ENCODE measurements around the gene SERPINE2. TPM values are rescaled to one million over a fixed set of nuclear protein-coding genes. Genes with fewer than 3 reads are reported as not detected.

The SERPINE2 gene
- polyA plus RNA-seq, 2 donors = 16.6 to 19.6 TPM

DNA sequence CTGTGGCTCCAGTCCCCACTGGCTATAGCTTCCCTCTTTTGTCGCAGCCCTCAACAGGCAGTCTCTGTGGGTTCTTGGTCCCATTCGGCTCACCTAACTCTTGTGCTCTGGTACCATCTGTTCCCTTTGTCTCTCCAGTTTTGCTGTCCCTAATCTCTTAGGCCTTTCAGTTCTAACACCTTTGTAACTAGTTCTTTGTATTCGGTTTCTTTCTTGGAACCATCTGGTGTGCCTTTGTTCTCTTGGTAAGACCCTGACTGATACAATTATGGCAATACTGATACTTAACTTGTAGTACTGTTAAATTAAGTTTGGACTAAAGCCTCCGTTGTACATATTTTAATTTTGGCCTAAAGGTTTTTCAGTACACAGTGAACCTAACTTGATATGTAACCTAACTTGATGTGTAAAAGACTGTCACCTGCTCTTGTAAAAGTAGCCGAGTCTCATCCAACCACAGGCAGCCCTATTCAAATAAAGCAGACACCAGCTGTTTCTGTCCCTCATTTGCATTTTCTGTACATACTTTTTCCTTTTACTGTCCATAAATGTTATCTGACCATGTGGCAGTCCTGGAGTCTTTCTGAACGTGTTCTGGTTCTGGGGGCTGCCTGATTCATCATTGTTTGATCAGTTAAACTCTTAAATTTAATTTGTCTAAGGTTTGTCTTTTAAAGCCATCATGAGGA lies 86.7 kb downstream of the SERPINE2 start:
- H3K4me3 ChIP-seq (ENCODE audit: low read depth in 1 of 2, low read length in 2 of 2) = no peak overlapping the region
- WGBS, 2 donors = 80 to 82% methylated on average over 6 of the region's 6 CpGs
- H3K27ac ChIP-seq (ENCODE audit: low read depth in 2 of 2, low read length in 1 of 2) = no peak overlapping the region
- H3K36me3 ChIP-seq (ENCODE audit: control insufficient read depth in 2 of 2, insufficient read depth in 2 of 2, low read length in 1 of 2) = no peaks in the 10 kb centered on the region
- no peaks in the 10 kb centered on the region for H3K9me3 ChIP-seq (ENCODE audit: control insufficient read depth in 2 of 2, insufficient read depth in 1 of 2, low read depth in 1 of 2, low read length in 1 of 2)
- peaks cover 0 to 5% of the 10 kb centered on the region in 2 donors for H3K4me1 ChIP-seq (ENCODE audit: control insufficient read depth in 2 of 2, insufficient read depth in 2 of 2, low read length in 1 of 2)
- H3K27me3 ChIP-seq (ENCODE audit: control insufficient read depth in 1 of 2, insufficient read depth in 2 of 2, low read length in 2 of 2) = no peaks in the 10 kb centered on the region

DNA sequence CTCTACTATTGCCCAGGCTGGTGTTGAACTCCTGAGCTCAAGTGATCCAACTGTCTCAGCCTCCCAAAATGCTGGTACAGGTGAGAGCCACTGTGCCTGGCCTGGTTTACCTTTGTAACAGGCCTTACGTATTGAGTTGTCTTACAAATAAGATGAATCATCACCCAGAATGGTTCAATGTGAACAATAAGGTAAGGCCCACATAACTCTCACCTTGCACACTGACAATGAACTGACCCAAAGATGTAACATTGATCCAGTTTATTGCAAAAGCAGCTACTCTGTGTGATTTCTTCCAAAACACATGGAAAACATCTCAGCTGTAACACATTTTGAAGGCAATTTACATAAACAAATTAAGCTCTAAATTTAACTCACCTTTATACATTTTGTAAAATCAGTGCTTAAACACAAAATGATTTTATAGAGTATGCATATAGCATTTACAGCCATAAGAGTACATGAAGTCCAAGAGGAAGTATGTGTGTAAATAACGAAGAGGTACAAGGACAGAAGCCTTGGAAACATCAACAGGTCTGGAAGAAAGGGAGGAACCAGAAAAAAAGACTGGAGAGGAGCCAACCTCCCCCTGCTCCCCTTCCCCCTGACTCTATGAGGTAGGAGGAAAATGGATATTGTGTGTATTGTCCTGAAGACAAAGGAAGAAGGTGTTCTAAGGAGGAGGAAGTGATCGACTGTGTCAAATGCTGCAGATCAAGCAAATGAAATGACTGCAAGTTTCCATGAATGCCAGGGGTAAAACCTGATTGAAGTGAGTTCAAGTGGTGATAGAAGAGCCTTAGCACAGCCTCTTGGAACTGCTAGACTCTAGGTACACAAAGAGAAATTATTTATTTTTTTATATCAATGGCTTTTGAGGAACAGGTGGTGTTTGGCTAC lies 88.4 kb downstream of the SERPINE2 start:
- H3K4me3 ChIP-seq (ENCODE audit: low read depth in 1 of 2, low read length in 2 of 2) = no peak overlapping the region
- WGBS, 2 donors = 56 to 64% methylated on average over 3 of the region's 3 CpGs
- H3K36me3 ChIP-seq (ENCODE audit: control insufficient read depth in 2 of 2, insufficient read depth in 2 of 2, low read length in 1 of 2) = no peaks in the 10 kb centered on the region
- H3K27ac ChIP-seq (ENCODE audit: low read depth in 2 of 2, low read length in 1 of 2) = no peak overlapping the region
- H3K9me3 ChIP-seq (ENCODE audit: control insufficient read depth in 2 of 2, insufficient read depth in 1 of 2, low read depth in 1 of 2, low read length in 1 of 2) = no peaks in the 10 kb centered on the region
- peaks cover 0 to 6% of the 10 kb centered on the region in 2 donors for H3K4me1 ChIP-seq (ENCODE audit: control insufficient read depth in 2 of 2, insufficient read depth in 2 of 2, low read length in 1 of 2)
- H3K27me3 ChIP-seq (ENCODE audit: control insufficient read depth in 1 of 2, insufficient read depth in 2 of 2, low read length in 2 of 2) = no peaks in the 10 kb centered on the region

DNA sequence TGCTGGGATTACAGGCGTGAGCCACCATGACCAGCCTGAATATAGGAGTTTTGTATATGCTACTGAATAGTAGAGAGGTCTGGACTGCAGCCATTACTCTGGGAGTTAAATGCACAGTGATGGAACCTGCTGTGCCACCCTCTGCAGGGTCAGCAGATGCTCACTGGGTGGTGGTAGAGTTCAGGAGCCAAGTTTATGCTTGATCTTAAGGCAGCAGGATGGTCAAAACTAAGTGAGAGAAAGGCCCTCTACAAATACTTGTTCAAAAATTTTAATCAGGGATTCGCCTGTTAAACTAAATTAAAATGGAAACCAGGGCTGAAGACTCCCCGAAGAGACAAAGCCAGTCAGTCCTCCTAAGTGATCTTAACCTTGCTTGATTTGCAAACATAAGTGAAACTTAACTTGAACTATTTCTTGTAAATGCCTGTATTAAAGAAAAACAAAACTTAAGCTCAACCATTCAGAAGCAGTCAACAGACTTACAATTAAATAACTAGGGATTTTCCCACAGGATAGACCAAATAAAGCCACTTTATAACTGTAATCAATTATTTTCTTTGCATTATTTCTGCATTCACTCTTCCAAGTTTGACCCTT lies 89.7 kb downstream of the SERPINE2 start:
- Histone ChIP-seq H3K9me3 (ENCODE audit: control insufficient read depth in 2 of 2, insufficient read depth in 1 of 2, low read depth in 1 of 2, low read length in 1 of 2) (no peaks in the 10 kb centered on the region), H3K36me3 (ENCODE audit: control insufficient read depth in 2 of 2, insufficient read depth in 2 of 2, low read length in 1 of 2) (no peaks in the 10 kb centered on the region), H3K4me1 (ENCODE audit: control insufficient read depth in 2 of 2, insufficient read depth in 2 of 2, low read length in 1 of 2) (peaks cover 0 to 6% of the 10 kb centered on the region in 2 donors), H3K4me3 (ENCODE audit: low read depth in 1 of 2, low read length in 2 of 2) (no peak overlapping the region), H3K27ac (ENCODE audit: low read depth in 2 of 2, low read length in 1 of 2) (no peak overlapping the region), H3K27me3 (ENCODE audit: control insufficient read depth in 1 of 2, insufficient read depth in 2 of 2, low read length in 2 of 2) (no peaks in the 10 kb centered on the region)
- WGBS, 2 donors = 70 to 74% methylated on average over 3 of the region's 3 CpGs

DNA sequence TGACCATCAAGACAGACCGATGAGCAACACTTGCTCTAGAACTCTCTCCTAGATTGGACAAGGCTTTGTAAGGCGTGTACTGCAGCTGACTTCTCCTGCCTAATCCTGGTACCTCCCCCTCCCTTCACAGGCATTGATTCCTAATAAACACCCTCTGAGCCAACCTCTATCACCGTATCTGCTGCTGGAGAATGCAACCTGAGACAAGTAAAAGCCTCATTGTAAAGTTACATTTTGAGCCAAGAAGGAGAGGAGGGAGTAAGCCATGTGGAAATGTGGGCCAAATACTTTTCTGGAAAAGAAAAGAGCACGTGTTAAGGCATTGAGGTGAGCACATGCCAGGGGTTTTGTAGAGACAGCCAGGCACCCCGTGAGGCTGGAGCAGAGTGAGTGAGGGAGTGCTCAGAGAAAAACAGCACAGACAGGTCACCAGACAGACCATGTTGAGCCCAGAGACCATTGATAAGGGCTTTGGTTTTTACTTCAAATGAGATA lies 91.3 kb downstream of the SERPINE2 start:
- Histone ChIP-seq H3K4me1 (ENCODE audit: control insufficient read depth in 2 of 2, insufficient read depth in 2 of 2, low read length in 1 of 2) (peaks cover 3 to 6% of the 10 kb centered on the region in 2 donors), H3K36me3 (ENCODE audit: control insufficient read depth in 2 of 2, insufficient read depth in 2 of 2, low read length in 1 of 2) (no peaks in the 10 kb centered on the region), H3K27ac (ENCODE audit: low read depth in 2 of 2, low read length in 1 of 2) (no peak overlapping the region), H3K4me3 (ENCODE audit: low read depth in 1 of 2, low read length in 2 of 2) (no peak overlapping the region), H3K27me3 (ENCODE audit: control insufficient read depth in 1 of 2, insufficient read depth in 2 of 2, low read length in 2 of 2) (no peaks in the 10 kb centered on the region), H3K9me3 (ENCODE audit: control insufficient read depth in 2 of 2, insufficient read depth in 1 of 2, low read depth in 1 of 2, low read length in 1 of 2) (no peaks in the 10 kb centered on the region)
- 26 to 39% methylated on average over 5 of the region's 5 CpGs for WGBS, 2 donors

DNA sequence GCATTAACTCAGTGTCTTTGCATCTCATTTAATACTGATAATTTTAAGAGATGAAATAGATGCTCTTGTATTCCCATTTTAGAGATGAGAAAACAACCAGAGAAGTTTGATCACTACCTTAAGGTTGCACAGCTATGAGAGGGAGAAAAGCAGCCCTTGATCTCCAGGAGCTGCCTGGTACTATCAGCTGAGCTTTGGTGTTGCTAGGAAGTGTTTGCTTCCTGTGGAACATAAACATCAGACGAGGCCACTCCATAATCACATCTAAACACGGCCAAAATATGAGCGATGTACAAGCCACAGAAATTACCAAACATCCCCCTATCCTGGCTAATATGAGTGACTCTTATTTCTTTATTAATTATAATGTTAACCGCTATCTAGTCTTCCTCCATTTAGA lies 93.3 kb downstream of the SERPINE2 start:
- 47 to 48% methylated on average over 4 of the region's 4 CpGs for WGBS, 2 donors
- Histone ChIP-seq H3K27me3 (ENCODE audit: control insufficient read depth in 1 of 2, insufficient read depth in 2 of 2, low read length in 2 of 2) (no peaks in the 10 kb centered on the region), H3K36me3 (ENCODE audit: control insufficient read depth in 2 of 2, insufficient read depth in 2 of 2, low read length in 1 of 2) (no peaks in the 10 kb centered on the region), H3K4me1 (ENCODE audit: control insufficient read depth in 2 of 2, insufficient read depth in 2 of 2, low read length in 1 of 2) (peaks cover 3 to 10% of the 10 kb centered on the region in 2 donors), H3K27ac (ENCODE audit: low read depth in 2 of 2, low read length in 1 of 2) (no peak overlapping the region), H3K9me3 (ENCODE audit: control insufficient read depth in 2 of 2, insufficient read depth in 1 of 2, low read depth in 1 of 2, low read length in 1 of 2) (no peaks in the 10 kb centered on the region), H3K4me3 (ENCODE audit: low read depth in 1 of 2, low read length in 2 of 2) (peak overlapping the region in 1 of 2 donors; percentile 83)

DNA sequence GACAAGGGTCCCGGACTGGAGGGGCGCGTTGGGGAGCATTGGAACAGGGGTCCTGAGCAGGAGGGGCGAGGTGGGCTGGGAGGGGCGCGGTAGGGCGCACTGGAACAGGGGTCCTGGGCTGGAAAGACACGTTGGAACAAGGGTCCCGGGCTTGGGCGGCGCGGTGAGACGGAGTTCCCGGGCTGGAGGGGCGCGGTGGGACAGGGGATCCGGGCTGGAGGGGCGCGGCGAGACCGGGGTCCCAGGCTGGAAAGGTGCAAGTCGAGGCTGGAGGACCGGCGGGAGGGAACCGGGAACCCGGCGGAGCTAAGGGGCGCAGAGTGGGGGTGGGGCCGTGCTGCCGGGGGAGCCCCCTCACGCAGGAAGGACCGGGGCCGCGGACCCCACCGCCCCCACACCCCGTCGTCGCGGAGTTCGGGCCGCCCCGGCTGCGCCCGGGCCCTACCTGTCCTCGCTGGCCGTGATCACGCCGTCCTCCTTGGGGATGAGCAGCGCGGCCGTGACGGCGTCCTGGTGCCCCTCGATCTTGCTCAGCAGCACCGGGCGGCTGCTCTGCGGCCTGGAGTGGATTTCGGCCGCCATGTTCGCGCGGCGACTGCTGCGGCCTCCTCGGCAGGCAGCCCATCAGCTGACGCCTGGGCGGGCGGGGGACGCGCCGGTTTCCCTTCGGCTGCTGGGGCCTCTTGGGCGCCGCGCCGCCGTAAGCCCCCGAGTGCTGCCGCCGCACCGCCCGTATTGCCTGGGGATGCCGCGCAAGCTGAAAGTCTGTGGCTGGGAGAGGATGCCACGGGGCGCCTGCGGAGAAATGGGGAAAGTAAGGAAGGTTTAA lies 94.2 kb downstream of the SERPINE2 start, which contains the start of gene WDFY1:
Gene WDFY1, minus strand, starts transcription at position 633 of the 829 bp plus-strand sequence. Its CDS starts 51 bp downstream, at position 582.
- peak within 1 kb of the TSS; percentile 83 to 99 for H3K4me3 ChIP-seq (ENCODE audit: low read depth in 1 of 2, low read length in 2 of 2)
- no peaks in the 10 kb centered on the region for H3K36me3 ChIP-seq (ENCODE audit: control insufficient read depth in 2 of 2, insufficient read depth in 2 of 2, low read length in 1 of 2)
- H3K9me3 ChIP-seq (ENCODE audit: control insufficient read depth in 2 of 2, insufficient read depth in 1 of 2, low read depth in 1 of 2, low read length in 1 of 2) = no peaks in the 10 kb centered on the region
- peaks cover 3 to 10% of the 10 kb centered on the region in 2 donors for H3K4me1 ChIP-seq (ENCODE audit: control insufficient read depth in 2 of 2, insufficient read depth in 2 of 2, low read length in 1 of 2)
- peak within 1 kb of the TSS; percentile 78 to 86 for H3K27ac ChIP-seq (ENCODE audit: low read depth in 2 of 2, low read length in 1 of 2)
- H3K27me3 ChIP-seq (ENCODE audit: control insufficient read depth in 1 of 2, insufficient read depth in 2 of 2, low read length in 2 of 2) = no peaks in the 10 kb centered on the region
- WGBS, 2 donors = 0 to 1% methylated on average over 62 to 87 of the region's 87 CpGs

DNA sequence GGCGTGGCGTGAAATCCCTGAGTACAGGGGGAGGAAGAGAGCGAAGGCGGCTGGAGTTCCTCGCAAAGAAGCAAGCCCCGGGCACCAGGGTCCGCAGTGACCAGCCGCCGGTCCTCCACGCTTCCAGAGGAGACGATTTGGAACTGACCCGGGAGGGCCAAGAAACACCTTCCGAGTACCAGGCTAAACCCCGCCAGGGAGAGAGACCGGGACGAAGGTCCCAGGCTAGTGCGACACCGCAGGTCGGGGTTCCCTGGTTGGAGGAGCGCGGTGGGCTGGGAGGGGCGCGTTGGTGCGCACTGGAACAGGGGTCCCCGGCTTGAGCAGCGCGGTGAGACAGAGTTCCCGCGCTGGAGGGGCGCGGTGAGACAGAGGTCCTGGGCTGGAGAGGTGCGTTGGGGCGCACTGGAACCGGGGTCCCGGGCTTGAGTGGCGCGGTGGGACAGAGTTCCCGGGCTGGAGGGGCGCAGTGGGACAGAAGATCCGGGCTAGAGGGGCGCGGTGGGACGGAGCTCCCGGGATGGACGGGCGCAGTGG lies 94.9 kb downstream of the SERPINE2 start:
- Histone ChIP-seq H3K27ac (ENCODE audit: low read depth in 2 of 2, low read length in 1 of 2) (peak overlapping the region; percentile 78 to 86), H3K9me3 (ENCODE audit: control insufficient read depth in 2 of 2, insufficient read depth in 1 of 2, low read depth in 1 of 2, low read length in 1 of 2) (no peaks in the 10 kb centered on the region), H3K4me1 (ENCODE audit: control insufficient read depth in 2 of 2, insufficient read depth in 2 of 2, low read length in 1 of 2) (peaks cover 3 to 10% of the 10 kb centered on the region in 2 donors), H3K36me3 (ENCODE audit: control insufficient read depth in 2 of 2, insufficient read depth in 2 of 2, low read length in 1 of 2) (no peaks in the 10 kb centered on the region), H3K4me3 (ENCODE audit: low read depth in 1 of 2, low read length in 2 of 2) (peak overlapping the region; percentile 83 to 99), H3K27me3 (ENCODE audit: control insufficient read depth in 1 of 2, insufficient read depth in 2 of 2, low read length in 2 of 2) (no peaks in the 10 kb centered on the region)
- 2% methylated on average over 46 of the region's 46 CpGs for WGBS, 2 donors

DNA sequence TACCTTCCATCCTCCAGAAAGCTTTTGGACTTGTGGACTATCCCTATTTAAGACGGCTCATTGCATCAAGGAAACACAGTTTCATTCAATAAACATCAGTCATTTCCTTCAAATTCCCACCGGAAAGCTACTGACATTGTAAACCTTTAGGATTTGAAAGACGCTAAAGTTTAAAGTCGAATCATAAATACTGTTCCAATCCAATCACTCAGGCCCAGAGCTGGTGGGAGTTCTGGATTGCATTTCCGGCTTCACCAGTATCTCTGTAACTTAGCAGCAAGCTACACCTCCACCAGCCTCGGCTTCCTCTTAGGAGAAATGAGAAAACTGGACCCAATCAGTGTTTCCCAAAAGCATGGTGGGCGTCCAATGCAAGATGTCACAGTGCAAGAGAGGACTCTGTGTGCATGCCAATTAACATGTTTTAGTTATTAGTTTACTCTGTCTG lies 95.5 kb downstream of the SERPINE2 start:
- Histone ChIP-seq H3K4me1 (ENCODE audit: control insufficient read depth in 2 of 2, insufficient read depth in 2 of 2, low read length in 1 of 2) (peaks cover 3 to 10% of the 10 kb centered on the region in 2 donors), H3K36me3 (ENCODE audit: control insufficient read depth in 2 of 2, insufficient read depth in 2 of 2, low read length in 1 of 2) (no peaks in the 10 kb centered on the region), H3K27ac (ENCODE audit: low read depth in 2 of 2, low read length in 1 of 2) (peak overlapping the region in 1 of 2 donors; percentile 38), H3K4me3 (ENCODE audit: low read depth in 1 of 2, low read length in 2 of 2) (peak overlapping the region in 1 of 2 donors; percentile 83), H3K27me3 (ENCODE audit: control insufficient read depth in 1 of 2, insufficient read depth in 2 of 2, low read length in 2 of 2) (no peaks in the 10 kb centered on the region), H3K9me3 (ENCODE audit: control insufficient read depth in 2 of 2, insufficient read depth in 1 of 2, low read depth in 1 of 2, low read length in 1 of 2) (no peaks in the 10 kb centered on the region)
- WGBS, 2 donors = 16 to 21% methylated on average over 7 of the region's 7 CpGs

All from esophagus (tissue), 2 donors.